Heart right ventricle (tissue), 16 donors: ENCODE data around the gene CALM3. TPM values are rescaled to one million over a fixed set of nuclear protein-coding genes. Genes with fewer than 3 reads are reported as not detected.
A peak's percentile ranks its signal among the peaks of the same experiment; 100 is the strongest.

Experiments
- ATAC-seq, 8 donors: fragments of 200-7000 bp; cut with Tn5 transposase; one replicate each; pipeline ENCODE4 v1.9.1; 2020; ENCODE audit warnings: mild to moderate bottlenecking in 8 of 8, moderate library complexity in 8 of 8, moderate number of reproducible peaks in 1 of 8
- DNase-seq, 2 donors: peaks; one replicate each; pipeline ENCODE4 v3.0.0-alpha.2; 2020
- H3K27ac ChIP-seq, 10 donors: fragments of 200-600 bp; sonication (generic) in 2 of 10; one replicate each; pipeline versions ENCODE4 v1.5.0 to v1.8.0; 2020 to 2022; ENCODE audit warnings: mild to moderate bottlenecking in 3 of 10
- H3K27me3 ChIP-seq, 7 donors: fragments of 200-600 bp; one replicate each; pipeline ENCODE4 v1.8.0; 2021 to 2022; ENCODE audit warnings: mild to moderate bottlenecking in 2 of 7
- H3K36me3 ChIP-seq, 9 donors: fragments of 200-600 bp; sonication (generic) in 1 of 9; one replicate each; pipeline versions ENCODE4 v1.5.0 to v1.8.0; 2020 to 2022; ENCODE audit warnings: mild to moderate bottlenecking in 2 of 9
- H3K4me1 ChIP-seq, 9 donors: fragments of 200-600 bp; sonication (generic) in 1 of 9; one replicate each; pipeline versions ENCODE4 v1.5.0 to v1.8.0; 2020 to 2022; ENCODE audit warnings: mild to moderate bottlenecking in 4 of 9
- H3K4me3 ChIP-seq, 10 donors: fragments of 200-600 bp; sonication (generic) in 2 of 10; one replicate each; pipeline versions ENCODE4 v1.5.0 to v1.8.0; 2020 to 2022; ENCODE audit warnings: mild to moderate bottlenecking in 7 of 10, moderate library complexity in 2 of 10
- H3K9me3 ChIP-seq, 11 donors: fragments of 200-600 bp in 10 of 11; sonication (generic) in 2 of 11; one replicate each; pipeline versions ENCODE4 v1.5.0 to v1.8.0; 2013 to 2022; ENCODE audit warnings: mild to moderate bottlenecking in 2 of 11, control low read depth in 1 of 11, moderate library complexity in 1 of 11
- CTCF ChIP-seq, 9 donors: fragments of 200-600 bp; sonication (generic) in 2 of 9; IDR thresholded peaks; one replicate each; pipeline versions ENCODE4 v1.5.0 to v1.8.0; 2021 to 2022; ENCODE audit warnings: antibody characterized with exemption in 9 of 9, mild to moderate bottlenecking in 5 of 9, moderate library complexity in 1 of 9
- WGBS, 2 donors: extraction: QIAGEN DNeasy Blood & Tissue Kit; methylation state at CpG; one replicate each; pipeline ENCODE4 v1.1.7; 2013; ENCODE audit warnings: inconsistent platforms in 1 of 2; 5-methylcytosine and 5-hydroxymethylcytosine counted together
- intact Hi-C, 10 donors: fragments of 100-400 bp; cut with DNase I; formaldehyde crosslinking; loops; one replicate each; pipeline versions ENCODE4 v1.11.1 to v1.14.2; 2022
- polyA plus RNA-seq, 2 donors: library from polyadenylated mRNA; stranded (reverse); fragments of 200-250 nt; gene quantifications; one replicate each; pipeline ENCODE4 v1.2.3, GENCODE V29; 2013
- total RNA-seq, 10 donors: library from RNA; stranded (reverse); fragmentation: NEBNext Ultra II Directional in 3 of 10; extraction: Animal tissue kit (Norgen Biotek cat#: 25700) in 3 of 10; gene quantifications; one replicate each; pipeline versions ENCODE4 v1.2.1 to v1.2.4, GENCODE V29; 2021 to 2023
- donor health status: Arrhythmogenic right ventricular cardiomyopathy.
- donor health status: ischemic (EF 13 %, LVEDD 7.1; RV severe dilation, severe dysfunction).
- donor health status: healthy with polysubstance abuse.
- donor health status: DM: no; HTN: yes; CAD: no.
- donor health status: DM: no; HTN: no; CAD: no.
- donor health status: ischemic (EF 25% LVEDD 6.9; RV normal size, moderate dysfunction).
- donor health status: ischemic (EF 25% LVEDD 5.7; RV mildly dilated, moderate dysfunction).
- donor health status: healthy.
- donor health status: DM: yes; HTN: yes; CAD: no.
- donor health status: Ischemic cardiomyopathy.
- donor health status: ischemic (EF 35%, LVEDD 5.7; RV mildly dilated, moderate dysfunction).
- donor health status: nonischemic (EF 11% LVEDD 7.7; RV severe dilation, severe dysfunction).
- donor health status: DM: yes; HTN: yes; CAD: no.
- donor health status: PGD.
- donor health status: ischemic (EF 29% LVEDD 5.4; RV normal size, mild dysfunction).
- donor health status: nonischemic (EF 23%, LVEDD 6.1; RV moderate dilation, normal function).

CALM3 gene
- total and polyA plus RNA-seq, 12 donors: 214 to 488 (median 298) TPM

GRCh38 chr19:46610851-46611770, 10.0 kb downstream of the CALM3 start:
- WGBS, 2 donors: 76 to 79% methylated on average over 17 of the region's 17 CpGs
- H3K27me3 ChIP-seq: no peaks in the 10 kb centered on the region
- no peak overlapping the region for H3K4me3 ChIP-seq
- intact Hi-C loops: loop anchor here in 1 of 10 donors (5.0 kb wide), 1 partner anchor 51 kb away; the partner anchor contains the start of gene DACT3
- no peaks in the 10 kb centered on the region for H3K9me3 ChIP-seq
- H3K4me1 ChIP-seq: peaks cover 0 to 33% (median 20%) of the 10 kb centered on the region in 9 donors
- DNase-seq: no peak
- H3K27ac ChIP-seq: peak overlapping the region in 1 of 10 donors; percentile 45
- H3K36me3 ChIP-seq: peaks cover 0 to 50% (median 38%) of the 10 kb centered on the region in 9 donors
- no peak for TF ChIP-seq CTCF (IDR thresholded peaks at IDR 0.05)
- ATAC-seq: peak in 1 of 8 donors; percentile 7

GRCh38 chr19:46611776-46612175, 10.6 kb downstream of the CALM3 start:
- Histone ChIP-seq H3K27me3 (no peaks in the 10 kb centered on the region), H3K9me3 (no peaks in the 10 kb centered on the region), H3K4me3 (no peak overlapping the region), H3K4me1 (peaks cover 0 to 38% (median 17%) of the 10 kb centered on the region in 9 donors), H3K27ac (peak overlapping the region in 1 of 10 donors; percentile 45), H3K36me3 (peaks cover 0 to 43% (median 32%) of the 10 kb centered on the region in 9 donors)
- DNase-seq (no peak), ATAC-seq (no peak)
- intact Hi-C loops: loop anchor here in 1 of 10 donors (5.0 kb wide), 1 partner anchor 51 kb away; the partner anchor contains the start of gene DACT3
- no peak for TF ChIP-seq CTCF (IDR thresholded peaks at IDR 0.05)
- 67 to 82% methylated on average over 6 of the region's 6 CpGs for WGBS, 2 donors

DNA sequence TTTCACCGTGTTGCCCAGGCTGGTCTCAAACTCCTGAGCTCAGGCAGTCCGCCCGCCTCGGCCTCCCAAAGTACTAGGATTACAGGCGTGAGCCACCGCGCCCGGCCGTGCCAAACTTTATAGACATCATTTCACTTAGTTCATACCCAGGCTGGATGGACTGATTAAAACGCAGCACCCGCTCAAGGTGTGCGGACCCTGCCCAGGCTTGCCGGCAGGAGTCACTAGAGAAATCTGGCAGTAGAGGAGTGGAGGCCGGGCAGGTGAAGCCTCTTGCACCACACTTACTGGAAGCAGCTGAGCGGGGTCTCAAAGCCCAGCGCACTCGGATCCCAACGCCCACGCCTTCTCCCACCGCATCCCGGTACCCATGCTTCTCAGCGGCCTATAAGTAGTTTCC, 12.4 kb downstream of the CALM3 start:
- no peak overlapping the region for H3K4me3 ChIP-seq
- no peaks in the 10 kb centered on the region for H3K27me3 ChIP-seq
- no peak for TF ChIP-seq CTCF (IDR thresholded peaks at IDR 0.05)
- ATAC-seq (no peak), DNase-seq (no peak)
- H3K36me3 ChIP-seq: peaks cover 0 to 25% (median 16%) of the 10 kb centered on the region in 9 donors
- no peaks in the 10 kb centered on the region for H3K9me3 ChIP-seq
- peaks cover 1 to 50% (median 24%) of the 10 kb centered on the region in 9 donors for H3K4me1 ChIP-seq
- no peak overlapping the region for H3K27ac ChIP-seq
- intact Hi-C loops: loop anchor here in 1 of 10 donors (5.0 kb wide), 1 partner anchor 49 kb away; the partner anchor contains the start of gene DACT3
- 90 to 91% methylated on average over 22 of the region's 22 CpGs for WGBS, 2 donors

DNA sequence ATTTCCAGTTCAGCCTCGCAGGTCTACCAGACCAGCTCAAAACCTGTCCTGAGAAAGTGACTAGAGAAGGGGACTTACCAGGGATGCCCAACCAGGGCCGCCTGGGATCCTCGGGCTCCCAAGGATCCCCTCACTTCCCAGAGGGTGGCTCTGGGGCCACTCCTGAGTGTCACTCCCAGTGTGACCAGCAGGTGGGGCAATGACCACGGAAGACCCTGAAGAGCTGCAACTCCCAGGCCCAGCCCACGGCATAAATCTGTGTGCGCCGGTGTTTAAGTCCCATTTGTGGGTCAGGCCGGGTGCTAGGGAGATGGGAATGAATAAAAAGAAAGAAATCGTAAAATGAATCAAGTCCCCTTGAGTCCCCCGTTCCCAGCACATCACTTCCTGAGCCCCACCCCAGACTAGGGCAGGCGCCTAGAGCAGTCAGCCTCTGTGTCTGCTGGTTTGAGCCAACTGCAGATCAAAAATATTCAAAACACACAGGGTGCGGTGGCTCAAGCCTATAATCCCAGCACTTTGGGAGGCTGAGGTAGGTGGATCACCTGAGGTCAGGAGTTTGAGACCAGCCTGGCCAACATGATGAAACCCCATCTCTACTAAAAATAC, 13.1 kb downstream of the CALM3 start:
- H3K4me3 ChIP-seq: no peak overlapping the region
- peak; percentile 82 to 95 (median 92) for TF ChIP-seq CTCF (IDR thresholded peaks at IDR 0.05)
- H3K27ac ChIP-seq: no peak overlapping the region
- peak; percentile 68 to 83 (median 80) for ATAC-seq
- DNase-seq: peak; percentile 86
- H3K9me3 ChIP-seq: no peaks in the 10 kb centered on the region
- peaks cover 0 to 19% (median 9%) of the 10 kb centered on the region in 9 donors for H3K36me3 ChIP-seq
- H3K4me1 ChIP-seq: peaks cover 8 to 57% (median 31%) of the 10 kb centered on the region in 9 donors
- intact Hi-C loops: loop anchor here in 7 of 10 donors (1.0 to 5.0 kb wide), 4 partner anchors 47 to 49 kb away; partner anchors contain the start of gene DACT3 (in 2 of the 7)
- H3K27me3 ChIP-seq: no peaks in the 10 kb centered on the region
- 10 to 13% methylated on average over 12 of the region's 12 CpGs for WGBS, 2 donors
